HepG2 (cell line): ENCODE data around the gene AKAP7. TPM values are rescaled to one million over a fixed set of nuclear protein-coding genes. Genes with fewer than 3 reads are reported as not detected.

Source experiments
- CHD4 ChIP-seq: fragments of 200-600 bp; sonication (generic); IDR thresholded peaks from 2 replicates; pipeline ENCODE4 v1.7.0; 2017; ENCODE audit warnings: mild to moderate bottlenecking, low read length, borderline replicate concordance
- ELF3 ChIP-seq: IDR thresholded peaks from 2 replicates; pipeline ENCODE4 v1.6.1; 2016; ENCODE audit warnings: missing genetic modification reagents, missing compliant biosample characterization
- IKZF4 ChIP-seq: sonication (generic); formaldehyde crosslinking; IDR thresholded peaks from 2 replicates; pipeline ENCODE4 v1.5.1; 2020; ENCODE audit warnings: borderline replicate concordance, mild to moderate bottlenecking, low read depth, missing genetic modification reagents; ENCODE audit errors: not compliant biosample characterization
- MATR3 ChIP-seq: sonication (generic); formaldehyde crosslinking; IDR thresholded peaks from 2 replicates; pipeline ENCODE4 v1.4.0; 2020; ENCODE audit warnings: missing genetic modification reagents
- MBD4 ChIP-seq: IDR thresholded peaks from 2 replicates; pipeline ENCODE4 v1.6.1; 2012; ENCODE audit warnings: low read length, inconsistent platforms, borderline replicate concordance
- MED1 ChIP-seq: sonication (generic); formaldehyde crosslinking; IDR thresholded peaks from 2 replicates; pipeline ENCODE4 v1.4.0; 2020; ENCODE audit warnings: missing genetic modification reagents
- SMARCE1 ChIP-seq: fragments of 450-650 bp; IDR thresholded peaks from 2 replicates; pipeline ENCODE4 v1.6.1; 2017; ENCODE audit warnings: borderline replicate concordance
- SSRP1 ChIP-seq: IDR thresholded peaks from 2 replicates; pipeline ENCODE4 v1.6.1; 2016; ENCODE audit warnings: control low read depth
- TAF1 ChIP-seq: sonication (generic); formaldehyde crosslinking; IDR thresholded peaks from 2 replicates; pipeline ENCODE4 v1.4.0; 2020; ENCODE audit warnings: missing genetic modification reagents
- ZFP36 ChIP-seq: fragments of 150-350 bp; IDR thresholded peaks from 2 replicates; pipeline ENCODE4 v1.6.1; 2018; ENCODE audit warnings: borderline replicate concordance, low read length, low read depth; ENCODE audit not compliant: partially characterized antibody
- ZNF136 ChIP-seq: sonication (generic); formaldehyde crosslinking; IDR thresholded peaks from 2 replicates; pipeline ENCODE4 v1.8.1; 2022; ENCODE audit warnings: low read depth, mild to moderate bottlenecking, moderate library complexity, missing genetic modification reagents
- ZNF766 ChIP-seq: sonication (generic); formaldehyde crosslinking; IDR thresholded peaks from 2 replicates; pipeline ENCODE4 v1.5.0; 2020; ENCODE audit warnings: missing genetic modification reagents, borderline replicate concordance
- ZNF788 ChIP-seq: sonication (generic); formaldehyde crosslinking; IDR thresholded peaks from 2 replicates; pipeline ENCODE4 v1.5.0; 2020; ENCODE audit warnings: mild to moderate bottlenecking, missing genetic modification reagents, borderline replicate concordance
- polyA plus RNA-seq, 8 experiments: library from polyadenylated mRNA; depleted of rRNA in 3 of 8; stranded (reverse) in 7 of 8; unstranded in 1 of 8; fragments of >200 nt; fragmentation: Illumina TruSeq in 4 of 8; extraction: Trizol in 4 of 8; gene quantifications; 2 replicates each; pipeline versions ENCODE4 v1.2.1 to v1.2.3, GENCODE V29; 2011 to 2016; ENCODE audit warnings: low read depth in 4 of 8, missing spikeins in 1 of 8, mixed read lengths in 1 of 8; ENCODE audit not compliant: insufficient read depth in 1 of 8
- total RNA-seq, 5 experiments: library from RNA; depleted of rRNA; stranded (reverse); fragments of >200 nt; fragmentation: Illumina TruSeq; extraction: Trizol; gene quantifications; 2 replicates each; pipeline ENCODE4 v1.2.3, GENCODE V29; 2016; ENCODE audit warnings: low read depth in 1 of 5
- TF ChIP-seq, protein P1 (sequence below): IDR thresholded peaks from 2 replicates; pipeline ENCODE4 v1.6.1; 2018; ENCODE audit warnings: missing genetic modification reagents
- TF ChIP-seq, protein P2 (sequence below): sonication (generic); formaldehyde crosslinking; IDR thresholded peaks from 2 replicates; pipeline ENCODE4 v1.4.0; 2020; ENCODE audit warnings: missing genetic modification reagents
- TF ChIP-seq, protein P3 (sequence below): sonication (generic); formaldehyde crosslinking; IDR thresholded peaks from 2 replicates; pipeline ENCODE4 v1.8.0; 2022; ENCODE audit warnings: missing genetic modification reagents, low read depth, mild to moderate bottlenecking, borderline replicate concordance
- TF ChIP-seq, protein P4 (sequence below): sonication (generic); formaldehyde crosslinking; IDR thresholded peaks from 2 replicates; pipeline ENCODE4 v1.5.1; 2020; ENCODE audit warnings: mild to moderate bottlenecking, missing genetic modification reagents
- TF ChIP-seq, protein P5 (sequence below): sonication (generic); formaldehyde crosslinking; IDR thresholded peaks from 2 replicates; pipeline ENCODE4 v1.5.0; 2020; ENCODE audit warnings: mild to moderate bottlenecking, missing genetic modification reagents

Gene AKAP7
- total and polyA plus RNA-seq, 2 of the 13 experiments (the other 11 are each of a cell fraction or from before 2014, with no cell fraction given), result 3.6 to 11.7 TPM

DNA sequence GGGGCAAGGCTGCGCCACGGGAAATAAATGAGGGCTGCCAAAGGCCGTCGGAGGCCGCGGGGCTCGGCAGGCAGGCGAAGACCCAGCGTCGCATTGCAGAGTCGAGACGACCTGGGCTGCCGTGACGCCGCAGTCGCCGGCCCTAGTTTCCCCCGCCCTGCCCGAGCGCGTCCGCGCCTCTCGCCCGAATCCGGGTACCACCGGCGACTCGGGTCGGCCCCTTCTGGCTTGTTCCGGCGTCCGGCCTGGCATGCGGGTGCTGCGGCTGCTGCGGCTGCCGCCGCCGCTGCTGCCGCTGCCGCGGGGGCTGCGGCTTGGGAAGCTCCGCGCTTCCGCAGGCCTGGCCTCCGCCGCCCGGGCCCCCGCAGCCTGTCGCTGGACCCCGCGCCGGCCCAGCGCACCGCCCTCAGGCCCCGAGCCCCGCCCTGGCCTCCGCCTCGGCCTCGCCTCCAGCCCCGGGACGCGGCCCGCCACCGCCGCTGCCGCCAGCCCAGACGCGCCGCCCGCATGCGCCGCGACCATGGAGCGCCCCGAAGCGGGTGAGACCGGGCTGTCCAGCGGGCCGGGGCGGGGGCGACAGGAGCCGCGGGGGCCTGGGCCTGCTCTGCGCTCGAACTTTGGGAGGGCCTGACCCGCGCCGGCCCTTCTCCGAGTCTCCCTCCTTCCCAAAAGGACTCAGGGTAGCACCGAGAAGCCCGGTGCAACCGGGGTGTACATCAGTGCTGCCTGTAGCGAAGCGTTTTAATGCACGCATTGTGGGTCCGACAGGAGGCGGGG, at the start of gene AKAP7 (continued):
- TF ChIP-seq TAF1 (CRISPR knock-in tag), result peak; percentile 78
- TF ChIP-seq, protein P1, sequence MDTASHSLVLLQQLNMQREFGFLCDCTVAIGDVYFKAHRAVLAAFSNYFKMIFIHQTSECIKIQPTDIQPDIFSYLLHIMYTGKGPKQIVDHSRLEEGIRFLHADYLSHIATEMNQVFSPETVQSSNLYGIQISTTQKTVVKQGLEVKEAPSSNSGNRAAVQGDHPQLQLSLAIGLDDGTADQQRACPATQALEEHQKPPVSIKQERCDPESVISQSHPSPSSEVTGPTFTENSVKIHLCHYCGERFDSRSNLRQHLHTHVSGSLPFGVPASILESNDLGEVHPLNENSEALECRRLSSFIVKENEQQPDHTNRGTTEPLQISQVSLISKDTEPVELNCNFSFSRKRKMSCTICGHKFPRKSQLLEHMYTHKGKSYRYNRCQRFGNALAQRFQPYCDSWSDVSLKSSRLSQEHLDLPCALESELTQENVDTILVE, result peak; percentile 19; the same call in 1 of the 2 replicates
- no peak for TF ChIP-seq IKZF4 (CRISPR knock-in tag)
- TF ChIP-seq ZNF136 (CRISPR knock-in tag), result no peak
- no peak for TF ChIP-seq MATR3 (CRISPR knock-in tag)
- TF ChIP-seq CHD4, result no peak
- peak; percentile 7; the same call in 1 of the 2 replicates for TF ChIP-seq ELF3 (CRISPR knock-in tag)
- TF ChIP-seq ZNF766 (CRISPR knock-in tag), result peak; percentile 44; the same call in 1 of the 2 replicates
- no peak for TF ChIP-seq ZFP36
- no peak for TF ChIP-seq SSRP1
- TF ChIP-seq, protein P2, sequence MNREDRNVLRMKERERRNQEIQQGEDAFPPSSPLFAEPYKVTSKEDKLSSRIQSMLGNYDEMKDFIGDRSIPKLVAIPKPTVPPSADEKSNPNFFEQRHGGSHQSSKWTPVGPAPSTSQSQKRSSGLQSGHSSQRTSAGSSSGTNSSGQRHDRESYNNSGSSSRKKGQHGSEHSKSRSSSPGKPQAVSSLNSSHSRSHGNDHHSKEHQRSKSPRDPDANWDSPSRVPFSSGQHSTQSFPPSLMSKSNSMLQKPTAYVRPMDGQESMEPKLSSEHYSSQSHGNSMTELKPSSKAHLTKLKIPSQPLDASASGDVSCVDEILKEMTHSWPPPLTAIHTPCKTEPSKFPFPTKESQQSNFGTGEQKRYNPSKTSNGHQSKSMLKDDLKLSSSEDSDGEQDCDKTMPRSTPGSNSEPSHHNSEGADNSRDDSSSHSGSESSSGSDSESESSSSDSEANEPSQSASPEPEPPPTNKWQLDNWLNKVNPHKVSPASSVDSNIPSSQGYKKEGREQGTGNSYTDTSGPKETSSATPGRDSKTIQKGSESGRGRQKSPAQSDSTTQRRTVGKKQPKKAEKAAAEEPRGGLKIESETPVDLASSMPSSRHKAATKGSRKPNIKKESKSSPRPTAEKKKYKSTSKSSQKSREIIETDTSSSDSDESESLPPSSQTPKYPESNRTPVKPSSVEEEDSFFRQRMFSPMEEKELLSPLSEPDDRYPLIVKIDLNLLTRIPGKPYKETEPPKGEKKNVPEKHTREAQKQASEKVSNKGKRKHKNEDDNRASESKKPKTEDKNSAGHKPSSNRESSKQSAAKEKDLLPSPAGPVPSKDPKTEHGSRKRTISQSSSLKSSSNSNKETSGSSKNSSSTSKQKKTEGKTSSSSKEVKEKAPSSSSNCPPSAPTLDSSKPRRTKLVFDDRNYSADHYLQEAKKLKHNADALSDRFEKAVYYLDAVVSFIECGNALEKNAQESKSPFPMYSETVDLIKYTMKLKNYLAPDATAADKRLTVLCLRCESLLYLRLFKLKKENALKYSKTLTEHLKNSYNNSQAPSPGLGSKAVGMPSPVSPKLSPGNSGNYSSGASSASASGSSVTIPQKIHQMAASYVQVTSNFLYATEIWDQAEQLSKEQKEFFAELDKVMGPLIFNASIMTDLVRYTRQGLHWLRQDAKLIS, result no peak
- TF ChIP-seq MBD4, result no peak
- TF ChIP-seq MED1, result no peak
- TF ChIP-seq, protein P3, sequence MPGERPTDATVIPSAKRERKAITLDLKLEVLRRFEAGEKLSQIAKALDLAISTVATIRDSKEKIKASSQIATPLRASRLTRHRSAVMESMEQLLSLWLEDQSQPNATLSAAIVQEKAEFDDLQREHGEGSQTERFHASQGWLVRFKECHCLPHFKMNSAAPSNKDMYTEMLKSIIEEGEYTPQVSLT (CRISPR knock-in tag), result no peak
- peak; percentile 67 for TF ChIP-seq ZNF788
- TF ChIP-seq, protein P4, sequence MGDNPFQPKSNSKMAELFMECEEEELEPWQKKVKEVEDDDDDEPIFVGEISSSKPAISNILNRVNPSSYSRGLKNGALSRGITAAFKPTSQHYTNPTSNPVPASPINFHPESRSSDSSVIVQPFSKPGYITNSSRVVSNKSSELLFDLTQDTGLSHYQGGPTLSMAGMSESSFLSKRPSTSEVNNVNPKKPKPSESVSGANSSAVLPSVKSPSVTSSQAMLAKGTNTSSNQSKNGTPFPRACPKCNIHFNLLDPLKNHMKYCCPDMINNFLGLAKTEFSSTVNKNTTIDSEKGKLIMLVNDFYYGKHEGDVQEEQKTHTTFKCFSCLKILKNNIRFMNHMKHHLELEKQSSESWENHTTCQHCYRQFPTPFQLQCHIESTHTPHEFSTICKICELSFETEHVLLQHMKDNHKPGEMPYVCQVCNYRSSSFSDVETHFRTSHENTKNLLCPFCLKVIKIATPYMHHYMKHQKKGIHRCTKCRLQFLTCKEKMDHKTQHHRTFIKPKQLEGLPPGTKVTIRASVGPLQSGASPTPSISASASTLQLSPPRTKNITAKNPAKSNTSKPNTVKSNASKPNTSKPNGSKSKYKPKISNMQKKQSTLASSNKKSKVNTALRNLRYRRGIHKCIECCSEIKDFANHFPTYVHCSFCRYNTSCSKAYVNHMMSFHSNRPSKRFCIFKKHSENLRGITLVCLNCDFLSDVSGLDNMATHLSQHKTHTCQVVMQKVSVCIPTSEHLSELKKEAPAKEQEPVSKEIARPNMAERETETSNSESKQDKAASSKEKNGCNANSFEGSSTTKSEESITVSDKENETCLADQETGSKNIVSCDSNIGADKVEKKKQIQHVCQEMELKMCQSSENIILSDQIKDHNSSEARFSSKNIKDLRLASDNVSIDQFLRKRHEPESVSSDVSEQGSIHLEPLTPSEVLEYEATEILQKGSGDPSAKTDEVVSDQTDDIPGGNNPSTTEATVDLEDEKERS (CRISPR knock-in tag), result 0 out of 2 replicates have a peak, but pooled peaks have one; percentile 31
- TF ChIP-seq, protein P5, sequence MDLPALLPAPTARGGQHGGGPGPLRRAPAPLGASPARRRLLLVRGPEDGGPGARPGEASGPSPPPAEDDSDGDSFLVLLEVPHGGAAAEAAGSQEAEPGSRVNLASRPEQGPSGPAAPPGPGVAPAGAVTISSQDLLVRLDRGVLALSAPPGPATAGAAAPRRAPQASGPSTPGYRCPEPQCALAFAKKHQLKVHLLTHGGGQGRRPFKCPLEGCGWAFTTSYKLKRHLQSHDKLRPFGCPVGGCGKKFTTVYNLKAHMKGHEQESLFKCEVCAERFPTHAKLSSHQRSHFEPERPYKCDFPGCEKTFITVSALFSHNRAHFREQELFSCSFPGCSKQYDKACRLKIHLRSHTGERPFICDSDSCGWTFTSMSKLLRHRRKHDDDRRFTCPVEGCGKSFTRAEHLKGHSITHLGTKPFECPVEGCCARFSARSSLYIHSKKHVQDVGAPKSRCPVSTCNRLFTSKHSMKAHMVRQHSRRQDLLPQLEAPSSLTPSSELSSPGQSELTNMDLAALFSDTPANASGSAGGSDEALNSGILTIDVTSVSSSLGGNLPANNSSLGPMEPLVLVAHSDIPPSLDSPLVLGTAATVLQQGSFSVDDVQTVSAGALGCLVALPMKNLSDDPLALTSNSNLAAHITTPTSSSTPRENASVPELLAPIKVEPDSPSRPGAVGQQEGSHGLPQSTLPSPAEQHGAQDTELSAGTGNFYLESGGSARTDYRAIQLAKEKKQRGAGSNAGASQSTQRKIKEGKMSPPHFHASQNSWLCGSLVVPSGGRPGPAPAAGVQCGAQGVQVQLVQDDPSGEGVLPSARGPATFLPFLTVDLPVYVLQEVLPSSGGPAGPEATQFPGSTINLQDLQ (CRISPR knock-in tag), result peak; percentile 93; the same call in 1 of the 2 replicates
- TF ChIP-seq SMARCE1, result no peak
